Hepatic stellate cell (primary cell): ENCODE data around the gene ANGEL1.

Experiments used
- DNase-seq: peaks from one replicate; pipeline ENCODE4 v3.0.0; 2011; ENCODE audit warnings: low spot score

The ANGEL1 gene

DNA sequence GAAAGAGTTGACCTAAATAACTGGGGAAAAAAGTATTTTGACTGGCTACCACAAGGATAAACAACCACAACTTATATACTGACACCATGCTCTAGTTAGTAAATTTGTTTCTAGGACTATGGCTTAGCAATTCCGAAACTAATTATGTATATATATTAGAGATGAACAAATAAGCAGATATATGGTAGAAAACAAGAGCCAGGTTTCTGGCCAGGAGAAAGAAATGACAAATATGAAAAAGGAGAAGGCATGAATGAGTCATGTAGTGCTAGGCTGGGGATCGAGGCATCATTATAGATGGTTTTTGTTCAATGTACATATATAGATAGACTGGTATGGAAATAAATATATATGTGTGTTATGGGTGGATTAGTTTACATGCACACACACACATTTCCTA is 8.0 kb upstream of the ANGEL1 start:
- no peak for DNase-seq

DNA sequence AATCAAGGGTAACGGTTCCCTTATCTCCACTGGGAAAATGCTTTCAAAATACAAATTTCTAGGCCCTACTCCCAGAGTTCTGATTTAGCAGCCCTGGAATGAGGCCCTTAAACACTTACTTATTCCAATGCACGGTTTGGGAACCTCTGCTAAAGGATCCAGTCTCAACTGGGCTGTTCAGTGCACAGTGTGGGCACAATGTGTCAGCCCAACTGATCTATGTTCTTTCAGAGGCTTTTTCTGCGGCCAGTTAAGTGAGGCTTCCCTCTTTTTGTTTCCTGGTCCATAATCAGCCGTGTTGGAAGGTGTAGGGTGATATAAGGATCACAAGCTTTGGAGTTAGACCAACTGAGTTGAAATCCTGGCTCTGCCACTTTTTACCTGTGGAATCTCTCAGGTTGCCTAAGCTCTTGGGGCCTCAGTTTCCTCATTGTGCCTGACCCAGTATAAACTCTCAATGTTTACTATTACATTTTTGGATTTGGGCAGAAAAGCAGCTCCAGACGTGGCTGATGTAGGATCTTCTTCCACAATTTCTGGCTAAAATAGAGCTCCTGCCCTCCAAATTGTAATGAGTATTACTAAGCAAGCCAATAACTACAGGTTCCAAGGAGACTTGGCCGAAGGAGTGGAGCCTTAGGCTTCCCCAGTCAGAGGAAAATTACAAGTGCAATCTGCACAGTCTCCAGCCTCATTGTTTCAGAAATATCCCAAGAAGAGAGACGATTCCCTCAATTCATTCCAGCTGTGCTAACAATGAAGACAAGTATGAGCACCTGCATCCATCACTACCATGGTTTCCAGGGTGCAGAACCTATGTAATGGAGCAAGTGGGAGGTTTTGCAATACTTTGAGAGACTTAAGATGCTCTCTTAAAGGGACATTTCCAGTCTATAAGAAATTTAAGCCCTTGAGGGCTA is 2.3 kb upstream of the ANGEL1 start:
- no peak for DNase-seq

DNA sequence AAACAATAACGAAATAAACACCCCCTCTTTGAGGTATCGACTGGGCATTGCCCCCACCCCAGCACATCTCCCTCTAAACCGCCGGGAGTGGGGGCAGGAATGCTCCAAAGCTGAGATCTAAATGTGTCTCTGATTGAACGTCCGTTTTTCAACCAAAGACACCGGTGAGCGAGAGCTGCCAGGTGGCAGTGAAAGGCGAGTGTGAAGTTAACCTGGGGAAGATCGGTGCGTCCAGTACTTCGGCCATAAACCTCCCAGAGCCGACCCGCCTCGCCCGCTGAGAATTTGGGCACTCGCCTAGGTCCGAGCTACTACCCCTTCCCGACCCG is 625 bp downstream of the ANGEL1 start:
- DNase-seq: no peak

DNA sequence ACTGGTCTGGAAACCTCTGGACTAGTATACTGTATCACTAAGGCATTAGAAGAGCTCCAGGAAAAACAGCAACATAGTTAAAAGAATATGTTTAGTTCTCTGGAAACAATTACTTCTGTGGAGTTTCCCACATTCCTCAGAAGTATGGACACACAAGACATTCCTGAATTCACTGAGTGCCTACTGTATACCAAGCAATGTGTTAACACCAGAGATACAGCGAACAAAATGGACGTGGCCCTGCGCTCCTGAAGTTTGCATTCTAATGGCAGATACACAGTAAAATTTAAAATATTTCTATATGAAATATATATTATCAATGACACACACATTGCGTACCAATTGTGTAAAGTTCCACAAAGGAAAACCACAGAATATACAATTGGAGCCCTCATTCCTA is 1.1 kb downstream of the ANGEL1 start:
- DNase-seq: no peak

DNA sequence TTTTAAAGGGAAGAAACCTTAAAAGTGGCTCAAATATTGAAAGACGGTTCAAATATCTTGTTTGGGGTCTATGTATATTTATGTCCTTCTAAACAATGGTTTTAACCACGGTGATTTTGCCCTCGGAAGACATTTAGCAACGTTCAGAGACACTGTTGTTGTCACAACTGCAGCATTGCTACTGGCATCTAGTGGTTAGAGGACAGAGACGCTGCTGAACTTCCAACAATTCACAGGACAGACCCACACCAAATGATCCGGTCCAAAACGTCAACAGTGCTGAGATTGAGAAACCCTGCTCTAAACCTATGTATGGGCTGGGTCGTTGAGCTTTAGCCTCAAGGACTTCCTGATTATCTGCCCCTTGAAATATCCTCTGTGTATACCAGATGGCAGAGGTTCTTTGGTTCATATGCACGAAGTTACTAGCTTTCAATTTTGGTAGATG is 1.7 kb downstream of the ANGEL1 start:
- peak; percentile 45 for DNase-seq

DNA sequence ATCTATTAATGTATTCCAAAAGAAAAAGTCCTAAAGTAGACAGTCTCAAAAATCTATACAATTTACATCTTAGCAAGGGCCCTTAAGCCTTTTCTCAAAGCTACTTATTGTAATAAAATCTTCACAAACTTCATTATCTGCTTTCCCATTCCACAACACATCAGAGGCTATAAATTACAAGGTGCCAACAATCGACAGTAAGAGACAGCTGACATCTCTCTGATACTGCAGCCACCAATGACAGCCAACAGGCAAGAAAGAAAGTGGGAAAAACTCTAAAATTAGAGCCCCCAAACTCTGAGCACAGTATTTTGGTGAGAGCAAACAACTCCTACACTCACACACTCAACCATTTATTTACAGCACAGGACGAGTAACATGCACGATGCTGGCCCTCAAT is 2.2 kb downstream of the ANGEL1 start:
- no peak for DNase-seq

DNA sequence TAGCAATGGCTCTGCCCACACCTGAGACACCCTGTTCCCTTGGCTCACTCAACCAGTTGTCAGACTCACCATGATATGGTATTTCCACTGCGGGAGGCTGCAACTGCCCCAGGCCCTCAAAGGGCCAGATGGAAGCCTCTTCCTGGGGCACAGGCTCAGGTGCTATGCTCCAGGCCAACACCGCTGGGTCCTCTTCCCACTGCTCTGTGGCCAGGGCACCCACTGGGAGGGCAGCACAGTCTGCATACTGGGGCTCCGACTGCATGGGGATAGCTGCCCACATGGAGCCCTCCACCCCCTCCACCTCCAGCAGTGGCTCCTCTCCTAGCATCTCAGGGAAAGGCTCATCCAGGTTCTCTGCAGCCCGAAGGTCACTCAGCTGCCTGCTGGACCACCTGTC is 3.7 kb downstream of the ANGEL1 start:
- DNase-seq: no peak

DNA sequence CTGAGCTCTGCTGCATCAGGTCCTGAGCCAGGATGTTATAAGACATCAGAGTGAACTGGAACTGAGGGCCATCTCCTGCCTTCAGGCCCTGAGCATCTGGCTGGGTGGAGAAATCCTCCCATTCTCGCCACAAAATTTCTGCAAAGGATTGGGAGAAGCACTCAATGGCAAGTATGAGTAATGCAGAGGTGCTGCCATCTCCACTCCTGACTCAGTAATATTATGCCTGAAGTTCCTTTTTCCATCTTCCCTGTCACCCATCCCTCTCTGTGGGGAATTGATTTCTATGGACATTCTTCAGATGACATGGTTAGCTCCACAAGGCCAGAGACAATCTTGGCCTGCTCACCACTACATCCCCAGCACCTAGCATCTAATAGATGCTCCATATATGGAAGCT is 4.7 kb downstream of the ANGEL1 start:
- DNase-seq: no peak

DNA sequence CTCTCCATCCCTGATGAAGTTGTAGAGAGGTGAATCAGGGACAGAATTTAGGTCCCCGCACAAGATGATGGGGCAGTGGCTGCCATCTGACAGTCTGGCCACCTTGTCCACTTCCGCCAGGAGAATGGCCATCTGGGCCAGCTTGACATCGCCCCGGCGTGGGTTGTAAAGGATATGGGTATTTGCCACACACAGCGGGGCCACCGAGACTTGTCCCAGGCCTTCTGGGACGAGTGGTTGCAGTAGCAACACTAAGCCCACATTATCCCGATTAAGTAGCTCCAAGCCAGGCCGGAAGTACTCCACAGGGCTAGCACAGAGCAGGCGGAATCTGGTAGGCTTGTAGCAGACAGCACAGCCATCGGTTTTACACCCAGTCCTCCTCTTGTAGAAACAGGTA is 6.2 kb downstream of the ANGEL1 start:
- no peak for DNase-seq

DNA sequence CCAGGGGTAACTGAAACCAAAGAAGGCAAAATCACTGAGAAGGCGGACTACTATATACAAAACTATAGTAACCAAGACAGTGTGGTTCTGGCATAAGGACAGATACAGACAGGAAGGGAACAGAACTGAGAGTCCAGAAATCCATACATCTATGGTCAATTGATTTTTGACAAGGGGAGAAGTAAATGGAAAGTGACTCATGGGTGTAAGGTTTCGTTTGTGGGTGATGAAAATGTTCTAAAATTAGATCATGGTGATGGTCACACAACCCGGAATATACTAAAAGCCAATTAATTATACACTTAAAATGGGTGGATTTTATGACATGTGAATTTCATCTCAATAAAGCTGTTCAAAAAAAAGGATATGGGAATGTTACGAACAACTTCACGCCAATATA is 18.7 kb downstream of the ANGEL1 start:
- DNase-seq: no peak

DNA sequence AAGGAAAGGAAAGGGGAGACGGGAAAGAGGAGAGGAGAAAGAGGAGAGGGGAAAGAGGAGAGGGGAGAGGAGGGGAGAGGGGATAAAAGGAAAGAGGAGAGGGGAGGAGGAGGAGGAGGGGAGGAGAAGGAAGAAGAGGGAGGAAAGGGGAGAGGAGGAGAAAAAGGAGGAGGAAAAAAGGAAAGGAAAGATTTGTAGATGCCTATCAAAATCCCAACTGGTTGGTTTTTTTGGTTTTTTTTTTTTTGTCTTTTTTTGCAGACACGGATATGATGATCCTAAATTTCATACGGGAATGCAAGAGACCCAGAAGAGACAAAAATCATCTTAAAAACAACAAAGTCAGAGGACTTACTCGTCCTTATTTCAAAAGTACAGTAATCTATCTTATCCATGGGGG is 19.4 kb downstream of the ANGEL1 start:
- no peak for DNase-seq

DNA sequence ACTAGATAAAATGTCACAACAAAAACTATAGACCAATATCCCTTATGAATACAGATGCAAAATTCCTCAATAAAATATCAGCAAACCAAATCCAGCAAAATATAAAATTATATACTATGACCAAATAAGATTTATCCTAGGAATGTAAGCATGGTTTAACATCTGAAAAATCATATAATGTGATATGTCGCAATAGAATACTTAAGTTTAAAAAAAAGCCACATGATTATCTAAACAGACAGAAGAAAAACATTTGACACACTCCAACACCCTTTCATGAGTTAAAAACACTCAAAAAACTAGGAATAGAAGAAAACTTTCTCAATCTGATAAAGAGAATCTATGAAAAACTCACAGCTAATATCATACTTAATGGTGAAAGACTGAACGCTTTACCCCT is 20.3 kb downstream of the ANGEL1 start:
- no peak for DNase-seq

DNA sequence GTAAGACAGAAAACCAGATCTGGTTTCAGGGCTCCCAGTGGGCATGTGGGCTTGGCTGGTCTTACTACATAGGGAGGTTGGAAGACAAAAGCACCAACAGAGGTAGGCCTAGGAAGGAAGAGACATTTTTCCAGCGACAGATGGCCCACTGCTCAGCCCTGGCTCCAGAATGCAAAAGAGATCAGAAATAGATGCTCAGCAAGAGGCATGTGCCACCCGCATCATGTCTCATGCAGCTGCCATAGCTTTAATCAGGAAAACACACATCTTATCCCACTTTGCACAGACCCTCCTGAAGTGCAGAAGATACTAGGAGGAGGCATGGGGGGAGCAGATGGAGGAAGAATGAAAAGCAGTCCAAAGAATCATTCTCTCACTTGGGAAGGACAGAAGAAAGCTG is 26.1 kb downstream of the ANGEL1 start:
- no peak for DNase-seq

DNA sequence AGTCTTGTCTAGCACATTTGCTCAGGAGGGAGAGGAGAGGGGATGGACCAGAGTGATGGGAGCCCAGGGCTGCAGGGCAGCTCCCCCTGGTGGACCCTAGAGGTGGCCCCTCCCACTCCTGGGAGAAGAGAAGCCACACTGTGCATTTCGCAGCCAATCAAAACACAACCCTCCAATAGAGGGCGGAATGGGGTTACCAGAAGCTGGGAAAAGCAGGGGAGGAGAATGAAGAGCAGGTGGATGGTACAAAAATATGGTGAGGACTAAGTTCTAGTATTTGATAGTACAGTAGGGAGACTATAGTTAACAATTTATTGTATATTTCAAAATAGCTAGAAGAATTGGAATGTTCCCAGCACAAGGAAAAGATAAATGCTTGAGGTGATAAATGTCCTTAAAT is 27.8 kb downstream of the ANGEL1 start:
- DNase-seq: peak; percentile 97

DNA sequence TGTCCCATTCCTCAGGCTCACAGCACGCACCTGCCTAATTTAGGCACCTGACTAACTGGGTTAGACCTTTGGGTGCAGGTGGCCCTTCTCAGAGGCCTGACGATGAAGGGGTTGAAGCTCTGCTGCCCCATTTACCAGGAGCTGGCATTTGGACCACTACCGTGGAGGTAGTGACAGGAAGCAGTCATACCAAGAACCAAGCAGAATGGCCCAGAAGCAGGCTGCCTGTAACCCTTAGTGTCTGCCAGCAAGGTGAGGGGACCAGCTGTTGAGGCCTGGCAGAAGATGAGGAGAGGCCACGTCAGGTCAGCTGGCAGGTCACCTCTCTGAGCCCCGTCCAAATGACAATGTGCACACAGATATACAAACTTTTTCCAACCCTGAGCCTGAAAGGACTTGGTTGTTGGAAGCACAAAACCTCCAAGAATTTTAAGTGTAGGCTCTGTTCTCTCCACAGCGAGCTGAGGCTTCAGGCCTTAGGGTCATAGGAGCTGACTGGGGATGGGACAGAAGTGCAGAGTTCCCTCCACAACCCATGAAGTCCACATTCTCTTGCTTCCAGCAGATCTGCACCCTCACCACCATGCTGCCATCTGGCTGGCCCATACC is 28.3 kb downstream of the ANGEL1 start:
- no peak for DNase-seq

DNA sequence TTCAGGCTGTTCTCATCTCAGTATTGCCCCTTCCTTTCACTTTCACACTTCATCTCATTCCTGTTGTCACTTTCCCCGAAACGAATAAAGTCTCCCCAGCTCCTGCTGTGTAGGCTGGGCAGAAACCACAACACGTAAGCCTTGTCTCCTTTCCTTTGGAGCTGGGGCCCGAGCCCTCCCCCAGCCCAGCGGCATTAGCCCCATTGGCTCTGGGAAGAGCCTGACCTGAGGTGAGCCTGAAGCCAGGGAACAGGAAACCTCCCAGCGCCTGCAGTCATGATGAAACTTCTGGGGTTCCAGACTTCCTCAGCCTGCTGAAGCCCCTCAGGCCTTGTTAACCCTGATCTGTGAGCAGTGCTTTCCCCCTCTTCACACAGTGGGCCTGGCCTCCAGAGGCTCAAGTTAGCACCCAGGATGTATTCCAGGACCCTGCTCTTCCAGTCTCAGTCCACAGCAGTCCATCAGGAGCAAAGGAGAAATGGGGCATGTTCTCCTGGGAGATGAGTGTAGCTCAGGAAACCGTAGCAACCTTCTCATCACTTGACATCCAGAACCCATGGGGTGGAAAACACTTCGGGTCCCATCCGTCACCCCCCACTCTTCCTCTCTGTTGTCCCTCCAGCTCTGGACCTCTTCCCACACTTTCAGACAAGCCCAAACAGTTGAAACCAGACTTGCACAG is 29.7 kb downstream of the ANGEL1 start:
- no peak for DNase-seq

DNA sequence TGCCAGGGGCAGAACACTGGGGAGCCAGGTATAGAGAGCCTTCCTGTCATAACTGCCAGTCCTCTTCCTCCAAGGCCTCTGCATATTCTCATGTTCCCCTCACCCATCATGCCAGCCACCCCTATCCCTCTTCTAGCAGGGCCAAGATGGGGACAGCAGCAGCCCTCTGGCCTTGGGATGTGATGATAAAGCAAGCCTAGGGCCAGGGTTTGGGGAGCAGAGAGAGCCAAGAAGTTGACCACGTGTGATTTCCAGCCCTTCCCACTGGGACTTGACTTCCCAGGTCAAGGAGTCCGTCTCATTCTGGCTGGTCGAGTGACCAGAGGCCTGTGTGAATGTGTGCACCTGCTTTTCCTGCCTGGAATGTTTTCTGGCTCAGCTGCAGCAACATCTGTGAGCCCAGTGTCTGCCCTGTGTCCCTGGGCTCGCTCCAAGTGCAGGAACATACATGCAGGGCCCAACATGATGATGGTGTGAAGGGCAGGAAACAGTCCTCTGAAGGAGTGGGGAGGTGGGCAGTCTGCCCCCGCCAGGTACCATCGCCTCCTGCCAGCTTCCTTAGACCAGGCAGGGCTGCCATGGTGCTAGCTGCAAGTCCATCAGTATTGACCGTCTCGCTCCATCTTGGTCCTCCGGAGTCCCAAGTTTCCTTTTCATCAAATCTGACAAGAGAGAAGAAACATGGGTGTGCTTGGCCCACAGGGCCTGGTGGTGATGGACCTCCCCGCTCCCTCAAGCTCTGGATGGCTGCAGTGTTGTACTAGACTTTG is 30.4 kb downstream of the ANGEL1 start:
- no peak for DNase-seq

DNA sequence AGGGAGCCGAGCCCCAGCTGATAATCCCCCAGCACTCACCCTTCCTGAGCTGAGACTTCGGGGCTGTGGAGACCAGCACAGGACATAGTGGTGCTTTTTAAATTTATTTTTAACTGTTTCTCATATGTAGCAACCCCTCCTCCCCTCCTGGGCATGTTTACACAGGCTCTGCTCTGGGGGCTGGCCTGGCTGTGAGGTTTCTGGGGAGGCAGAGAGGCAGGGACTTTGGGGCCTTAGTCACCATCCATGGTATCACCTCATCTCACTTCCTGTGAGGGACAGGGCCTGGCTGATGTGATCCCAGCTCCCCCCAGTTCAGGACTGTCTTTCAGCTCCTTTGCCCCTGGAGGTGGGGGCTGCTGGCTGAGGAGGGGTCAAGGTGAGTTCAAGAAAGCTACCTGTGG is 31.0 kb downstream of the ANGEL1 start:
- no peak for DNase-seq

DNA sequence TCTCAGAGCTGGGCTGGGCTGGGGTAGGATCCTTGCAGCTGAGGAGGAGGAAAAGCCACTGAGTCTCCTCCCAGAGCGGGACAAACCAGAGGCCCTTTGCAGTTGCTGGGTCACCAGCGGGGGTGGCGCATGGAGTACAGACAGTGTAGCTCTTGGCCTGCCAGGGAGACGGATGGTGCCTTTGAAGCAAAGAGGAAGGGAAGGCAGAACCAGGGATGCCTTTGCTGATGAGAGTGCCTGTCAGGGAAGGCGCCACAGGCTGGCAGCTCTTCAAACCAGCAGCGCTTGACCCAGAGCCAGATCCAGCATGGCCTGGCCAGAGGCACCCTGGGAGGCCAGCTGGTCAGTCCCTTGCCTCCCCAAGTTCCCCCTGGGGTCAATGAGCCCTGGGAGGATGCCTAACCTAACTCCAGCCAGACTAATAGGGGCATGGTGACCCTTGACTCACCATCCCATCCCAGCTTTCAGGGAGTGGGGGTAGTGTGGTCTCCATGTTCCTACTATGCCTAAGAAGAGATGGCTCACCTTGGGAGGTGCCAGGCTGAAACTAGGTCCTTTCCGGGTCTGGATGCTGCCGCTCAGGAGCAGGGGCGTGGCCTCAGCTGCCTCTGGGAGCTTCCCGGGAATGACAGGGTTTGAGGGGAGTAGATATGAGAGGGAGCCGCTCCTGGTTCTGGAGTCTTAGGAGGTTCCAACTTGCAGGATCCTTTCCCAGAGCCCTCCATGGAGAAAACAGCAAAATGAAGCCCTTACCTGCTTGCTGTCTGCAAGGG is 31.6 kb downstream of the ANGEL1 start:
- DNase-seq: no peak

DNA sequence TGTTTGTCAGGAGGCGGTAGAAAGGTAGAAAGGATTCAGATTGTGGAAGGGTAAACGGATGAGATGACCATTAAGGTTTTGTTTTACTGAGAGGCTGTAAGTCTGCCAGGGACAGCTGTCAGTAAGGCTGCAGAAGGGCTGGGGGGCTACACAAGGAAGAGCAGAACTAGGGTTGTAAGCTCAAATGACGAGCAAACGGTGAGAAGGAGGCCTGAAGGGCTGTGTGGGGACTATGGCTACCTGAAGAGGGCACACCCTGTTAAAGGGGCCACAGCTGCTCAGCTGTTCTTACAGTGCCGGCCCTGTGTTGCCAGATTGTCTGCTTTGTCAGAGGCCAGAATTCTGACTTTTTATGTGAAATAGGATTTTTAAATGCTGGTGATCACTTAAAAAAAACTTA is 32.3 kb downstream of the ANGEL1 start:
- no peak for DNase-seq

DNA sequence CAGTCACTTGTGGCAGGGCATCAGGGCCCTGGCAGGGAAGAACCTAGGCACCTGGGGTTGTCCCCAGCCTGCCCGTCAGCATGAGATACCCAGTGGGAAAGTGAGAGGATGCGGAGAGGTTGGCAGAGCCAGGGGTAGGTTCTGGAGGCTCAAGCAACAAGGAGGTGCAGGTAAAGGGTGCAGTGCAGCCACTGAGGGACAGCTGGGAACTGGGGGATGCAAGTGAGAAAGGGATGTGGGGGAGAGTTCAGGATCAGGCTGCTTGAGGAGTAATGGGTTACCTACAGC is 32.7 kb downstream of the ANGEL1 start:
- no peak for DNase-seq
